ENCODE results near the gene ATP12A.

The ATP12A gene

DNA sequence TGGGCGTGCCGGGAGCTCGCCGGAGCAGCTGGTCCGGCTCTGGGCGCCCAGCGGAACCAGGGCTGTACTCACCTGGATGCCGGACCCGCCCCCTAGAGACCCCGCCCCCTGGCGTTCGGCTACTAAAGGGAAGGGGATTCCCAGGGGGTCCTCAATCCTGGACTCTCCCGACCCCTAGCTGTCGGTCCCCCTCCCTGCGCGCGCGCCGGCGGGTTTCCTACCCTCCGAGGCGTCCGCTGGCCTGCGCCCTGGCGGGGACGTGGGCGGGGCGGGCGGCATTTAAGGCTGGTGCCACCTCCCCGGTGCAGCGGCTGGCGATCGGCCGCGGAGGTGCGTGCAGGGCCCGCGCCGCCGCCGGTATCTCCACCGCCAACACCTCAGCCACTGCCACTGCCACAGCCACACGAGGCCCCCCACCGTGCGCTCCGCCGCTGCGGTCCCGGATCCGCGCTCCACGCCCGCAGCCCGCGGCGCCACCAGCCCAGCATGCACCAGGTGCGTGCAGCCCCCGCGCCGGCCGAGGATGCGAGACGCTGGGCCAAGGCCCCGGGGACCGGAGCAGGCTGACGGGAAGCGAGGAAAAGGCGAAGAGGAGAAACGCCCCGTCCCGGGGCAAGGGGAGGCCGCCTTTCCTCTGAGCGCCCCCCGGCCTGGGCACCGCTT lies at the start of gene ATP12A:
Gene ATP12A, plus strand, starts transcription at position 151 of the 663 bp plus-strand sequence. Its CDS starts 336 bp downstream, at position 487.
- DNase-seq = no peak

DNA sequence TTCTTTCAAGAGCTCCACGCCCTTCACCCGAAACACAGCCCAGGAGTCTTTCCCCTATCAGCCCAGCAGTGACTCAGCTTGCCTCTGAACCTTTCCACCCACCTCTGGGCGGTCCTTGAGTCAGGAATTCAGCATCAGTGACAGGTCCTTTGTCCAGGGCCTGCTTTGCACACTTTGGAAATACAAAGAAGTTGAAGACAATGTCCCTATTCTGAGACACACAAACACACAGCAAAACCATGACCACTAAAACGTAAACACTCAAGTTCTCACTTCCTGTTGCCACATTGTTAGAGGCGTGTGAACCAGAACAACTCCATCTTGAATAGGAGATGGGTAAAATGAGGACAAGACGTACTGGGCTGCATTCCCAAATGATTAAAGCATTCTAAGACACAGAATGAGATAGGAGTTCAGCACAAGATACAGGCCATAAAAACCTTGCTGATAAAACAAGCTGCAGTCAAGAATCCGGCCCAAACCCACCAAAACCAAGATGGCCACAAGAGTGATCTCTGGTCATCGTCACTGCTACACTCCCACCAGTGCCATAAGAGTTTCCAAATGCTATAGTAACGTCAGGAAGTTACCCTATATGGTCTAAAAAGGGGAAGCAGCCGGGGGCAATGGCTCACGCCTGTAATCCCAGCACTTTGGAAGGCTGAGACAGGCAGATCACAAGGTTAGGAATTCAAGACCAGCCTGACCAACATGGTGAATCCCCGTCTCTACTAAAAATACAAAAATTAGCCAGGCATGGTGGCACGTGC lies 49.2 kb upstream of the ATP12A start:
- peak; percentile 39 for DNase-seq

DNA sequence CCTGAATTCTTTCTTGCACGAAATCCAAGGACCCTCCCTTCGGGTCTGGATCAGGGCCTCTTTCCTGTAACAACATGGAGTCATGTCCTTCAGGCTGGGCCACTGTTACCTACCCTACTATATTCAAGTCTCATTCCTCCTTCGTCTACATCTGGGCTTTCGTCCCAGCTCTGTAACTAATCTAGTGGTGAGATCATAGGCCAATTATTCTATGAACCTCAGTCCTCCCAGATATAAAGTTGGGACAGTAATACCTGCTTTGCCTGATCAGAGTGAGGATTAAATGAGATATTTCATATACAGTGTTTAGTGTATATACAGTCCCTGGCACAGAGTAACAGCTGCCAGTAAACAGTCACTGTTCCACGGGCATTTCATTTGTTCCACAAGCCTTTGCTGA lies 48.3 kb upstream of the ATP12A start:
- no peak for DNase-seq

DNA sequence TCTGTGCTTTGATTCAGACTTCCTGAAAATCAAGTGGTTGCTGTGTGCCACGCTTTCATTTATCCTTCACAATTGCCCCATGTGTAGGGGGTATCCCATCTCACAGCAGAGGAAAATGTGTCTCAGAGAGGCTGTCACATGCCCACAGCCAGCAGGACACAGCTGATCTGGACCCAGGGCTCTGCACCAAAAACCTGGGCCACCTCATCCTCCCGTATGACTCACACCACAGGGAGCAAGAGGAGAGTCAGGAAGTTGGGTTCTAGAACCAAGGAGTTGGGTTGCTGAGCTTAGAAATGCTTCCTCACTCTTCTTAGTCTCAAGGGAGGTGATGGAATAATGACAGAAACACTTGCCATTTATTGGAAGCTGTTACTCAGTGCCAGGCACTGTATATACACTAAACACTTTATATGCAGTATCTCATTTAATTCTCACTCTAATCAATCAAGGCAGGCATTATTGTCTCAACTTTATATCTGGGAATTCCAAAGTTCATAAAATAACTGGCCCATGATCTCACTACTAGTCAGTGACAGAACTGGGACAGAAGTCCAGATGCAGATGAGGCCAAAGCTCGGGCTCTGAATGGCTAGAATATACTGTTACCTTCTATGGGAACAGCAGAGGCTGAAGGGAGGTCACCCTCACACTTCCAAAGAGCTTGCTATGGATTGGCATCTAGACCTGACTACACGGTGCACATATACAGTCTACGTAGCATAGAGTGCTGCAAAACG lies 47.7 kb upstream of the ATP12A start:
- peak; percentile 7 for DNase-seq

DNA sequence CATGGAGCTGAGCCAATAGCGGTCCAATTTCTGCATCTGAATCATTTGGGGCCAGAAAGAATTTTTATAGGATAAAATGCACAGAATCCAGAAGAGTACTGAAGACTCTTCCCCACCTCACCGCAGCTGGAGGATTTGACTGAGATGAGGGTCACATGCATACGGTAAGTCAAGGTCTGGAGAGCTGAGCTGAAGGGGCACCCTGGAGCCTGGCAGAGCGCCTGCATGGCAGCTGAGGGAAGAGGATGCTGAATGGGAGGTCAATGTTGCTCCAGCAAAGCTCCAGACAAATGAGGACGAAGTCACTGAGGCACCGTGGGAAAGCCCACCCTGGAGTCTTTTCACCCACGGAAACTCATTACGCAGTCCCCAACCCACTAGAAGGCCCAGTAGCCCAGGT lies 43.4 kb upstream of the ATP12A start:
- no peak for DNase-seq

DNA sequence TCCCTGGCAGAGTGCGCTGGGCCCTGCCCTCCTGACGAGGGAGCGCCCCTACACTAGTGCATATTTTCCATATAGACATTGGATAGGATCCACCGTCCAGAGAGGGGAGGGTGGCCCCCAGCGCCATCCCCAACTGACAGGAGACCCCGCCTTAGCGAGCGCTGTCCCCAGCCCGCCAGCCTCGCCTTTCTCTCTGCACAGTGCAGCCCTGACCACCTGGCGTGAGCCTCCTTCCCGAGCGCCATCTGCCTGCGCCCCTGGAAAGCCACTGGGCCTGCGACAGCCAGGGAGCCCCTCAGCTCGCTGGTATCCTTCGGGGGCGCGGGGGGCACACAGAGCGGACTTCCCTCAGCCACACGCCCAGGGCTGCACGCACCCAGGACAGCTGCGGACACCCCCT lies 42.1 kb upstream of the ATP12A start:
- DNase-seq = no peak

DNA sequence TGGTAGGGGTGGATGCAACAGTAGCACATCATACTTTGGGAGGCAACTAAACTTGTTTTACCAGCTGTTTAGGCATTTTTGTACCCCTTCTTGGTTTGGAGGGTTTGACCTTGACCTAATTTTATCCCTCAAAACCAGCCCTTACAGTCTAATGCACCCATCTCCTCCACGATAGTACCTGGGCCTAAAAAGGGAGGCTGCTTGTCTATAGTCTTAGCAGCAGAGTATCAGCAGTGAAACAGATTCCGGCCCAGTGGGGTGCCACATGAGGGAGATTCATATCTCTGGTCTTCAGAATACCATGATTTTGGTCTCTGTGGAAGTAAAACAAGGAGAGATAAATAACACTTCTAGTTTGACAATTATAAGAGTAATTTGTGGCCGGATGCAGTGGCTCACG lies 39.5 kb upstream of the ATP12A start:
- DNase-seq = no peak

DNA sequence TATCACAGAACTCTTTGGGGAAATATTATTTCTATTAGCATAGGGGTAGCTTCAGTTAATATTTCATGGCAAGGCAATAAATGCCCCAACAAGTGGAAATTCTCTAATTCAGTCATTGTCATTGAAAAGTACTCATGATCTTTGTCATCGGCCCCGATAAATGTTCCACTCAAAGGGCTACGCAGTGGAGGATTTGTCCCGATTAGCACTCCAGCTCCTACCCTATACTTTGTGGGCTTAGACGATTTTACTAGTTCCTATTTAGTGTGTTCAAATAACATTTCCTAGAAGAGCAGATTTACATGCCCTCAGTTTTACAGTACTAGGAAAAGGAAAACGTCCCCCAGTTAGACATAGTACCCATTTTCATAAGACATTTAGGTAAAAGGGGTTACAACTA lies 38.0 kb upstream of the ATP12A start:
- DNase-seq = no peak

DNA sequence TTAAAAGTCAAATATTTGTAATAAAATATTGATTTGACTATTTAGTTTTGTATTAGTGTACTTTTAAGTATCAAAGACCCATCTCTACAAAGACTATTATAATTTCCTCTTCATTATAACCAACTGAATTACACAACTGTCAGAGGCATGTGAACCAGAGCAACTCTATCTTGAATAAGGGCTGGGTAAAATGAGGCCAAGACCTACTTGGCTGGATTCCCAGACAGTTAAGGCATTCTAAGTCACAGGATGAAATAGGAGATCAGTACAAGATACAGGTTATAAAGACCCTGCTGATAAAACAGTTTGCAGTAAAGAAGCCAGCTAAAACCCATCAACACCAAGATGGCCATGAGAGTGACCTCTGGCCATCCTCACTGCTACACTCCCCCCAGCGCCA lies 36.2 kb upstream of the ATP12A start:
- no peak for DNase-seq

DNA sequence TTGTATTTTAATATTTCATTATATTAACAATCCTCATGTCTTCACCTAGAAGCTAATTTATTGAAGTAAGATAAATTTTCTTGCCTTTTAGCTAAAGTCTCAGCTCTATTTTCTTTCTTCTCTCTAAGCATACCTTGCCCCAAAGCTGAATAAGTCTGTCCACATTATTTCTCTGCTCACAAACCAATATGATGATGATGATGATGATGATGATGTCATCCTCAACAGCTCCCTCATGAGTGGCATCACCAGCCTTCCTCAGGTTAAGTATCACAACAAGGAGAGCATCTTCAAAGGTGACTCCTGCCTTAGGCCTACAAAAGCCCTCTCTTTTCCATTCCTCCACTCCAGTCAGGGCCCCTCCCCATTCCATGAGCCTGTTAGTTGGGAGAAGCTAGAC lies 31.9 kb upstream of the ATP12A start:
- no peak for DNase-seq

DNA sequence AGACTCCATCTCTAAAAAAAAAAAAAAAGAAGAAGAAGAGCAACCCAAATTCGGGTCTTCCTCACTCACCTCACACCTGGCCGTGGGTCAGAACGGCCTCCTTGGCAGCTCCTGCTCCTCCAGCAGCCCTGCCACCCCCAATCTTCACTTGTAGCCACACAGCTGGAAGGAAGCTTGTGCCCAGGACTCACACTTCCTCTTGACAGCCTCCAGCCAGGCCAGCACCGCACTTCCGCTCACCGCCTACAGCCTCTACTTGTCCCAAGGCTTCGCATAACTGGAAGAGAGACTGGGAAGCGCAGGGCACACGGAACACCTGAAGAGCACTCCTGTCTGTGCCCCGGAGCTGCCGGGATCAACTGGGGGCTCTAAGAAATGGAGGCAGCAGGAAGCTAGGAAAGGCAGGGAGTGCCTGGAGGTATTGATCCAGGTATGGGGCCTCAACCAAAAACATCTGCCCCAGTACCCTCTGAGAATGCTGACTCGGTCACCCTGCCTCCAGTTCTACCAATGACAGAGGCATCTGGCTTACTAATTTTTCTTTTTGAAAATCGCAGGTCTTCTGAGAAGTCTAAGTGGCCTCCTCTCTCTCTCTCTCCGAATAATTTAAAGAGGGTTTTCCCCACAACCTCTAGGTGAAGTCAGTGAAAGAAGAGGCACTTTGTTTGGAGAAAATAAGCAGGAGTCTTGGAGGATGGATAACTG lies 31.1 kb upstream of the ATP12A start:
- no peak for DNase-seq

DNA sequence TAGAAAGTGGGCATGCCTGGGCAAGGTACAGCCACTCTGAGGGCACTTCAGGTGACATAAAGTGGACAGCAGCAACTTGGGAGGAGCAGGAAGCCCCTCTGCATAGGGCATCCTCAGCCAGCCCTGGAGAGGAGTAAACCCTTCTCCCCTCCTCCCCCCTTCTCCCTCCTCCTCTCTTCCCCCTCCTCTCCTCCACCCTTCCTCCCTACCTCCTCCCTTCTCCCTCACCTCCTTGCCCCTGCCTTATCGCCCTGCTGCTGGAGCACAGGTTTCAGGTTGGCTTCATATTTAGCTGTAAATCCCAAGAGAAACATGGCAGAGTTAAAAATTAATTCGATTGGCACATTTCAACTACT lies 30.5 kb upstream of the ATP12A start:
- no peak for DNase-seq

DNA sequence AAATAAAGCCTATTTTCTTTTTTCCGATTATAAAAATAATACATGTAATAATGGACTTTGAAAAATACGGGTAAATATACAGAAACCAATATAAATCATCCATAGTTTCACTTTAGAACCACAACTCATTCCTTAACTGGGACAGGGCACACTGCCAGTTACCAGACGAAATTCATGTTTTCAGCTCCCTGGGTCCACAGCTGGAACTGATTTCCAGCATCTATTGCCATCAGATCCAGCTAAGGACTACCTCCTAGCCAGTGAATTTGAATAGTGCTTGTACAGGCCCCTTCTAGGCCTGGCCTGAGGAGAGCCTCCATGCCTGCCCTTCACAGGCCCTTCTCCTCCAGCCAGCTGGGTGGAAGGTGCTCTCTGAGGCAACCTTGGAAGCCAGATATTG lies 30.0 kb upstream of the ATP12A start:
- DNase-seq = no peak

DNA sequence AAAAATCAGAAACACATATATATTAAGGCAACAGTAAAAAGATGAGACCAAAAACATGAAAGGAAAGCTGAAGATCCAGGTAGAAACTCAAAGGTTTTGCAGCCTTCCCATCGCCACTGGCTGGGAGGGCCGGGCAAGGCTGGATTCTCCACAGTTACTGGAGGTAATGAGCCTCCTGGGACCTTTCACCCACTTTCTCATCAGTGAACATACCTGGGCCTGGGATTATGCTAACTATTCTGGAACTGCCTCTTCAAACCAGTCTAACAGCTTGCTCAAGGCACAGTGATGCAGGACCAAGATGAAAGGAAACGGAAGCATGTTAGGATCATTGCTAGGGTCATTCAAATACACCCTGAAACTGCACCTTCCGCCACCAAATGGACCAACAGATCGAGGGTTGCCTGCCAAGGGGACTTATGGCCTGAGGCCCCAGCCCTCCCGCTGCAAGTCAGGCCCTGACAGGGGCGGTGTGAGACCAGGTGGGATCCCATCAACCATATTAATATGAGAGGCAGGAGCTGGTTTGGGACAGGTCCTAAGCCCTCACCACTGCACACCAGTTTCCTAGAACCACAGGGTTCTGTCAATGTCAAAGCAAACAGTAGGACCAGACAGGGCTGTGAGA lies 28.4 kb upstream of the ATP12A start:
- DNase-seq = no peak

DNA sequence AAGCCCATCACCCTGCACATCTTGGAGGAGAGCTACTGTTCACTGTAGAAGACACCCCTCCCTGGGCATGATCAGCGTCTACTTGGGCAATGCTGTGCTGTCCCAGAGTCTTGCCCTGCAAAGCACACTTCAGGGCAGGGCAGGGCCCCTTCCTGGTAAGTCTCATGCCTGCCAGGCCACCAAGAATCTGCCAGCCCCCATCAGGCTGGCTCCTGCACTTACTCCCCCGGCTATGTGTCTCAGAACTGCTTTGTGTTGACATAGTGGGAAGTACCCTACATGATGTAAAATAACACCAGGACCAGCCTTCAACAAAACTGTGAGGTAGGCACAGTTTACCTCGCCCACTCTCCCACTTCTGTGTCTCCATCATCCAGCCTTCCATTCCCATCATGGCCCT lies 27.8 kb upstream of the ATP12A start:
- peak; percentile 18 for DNase-seq

DNA sequence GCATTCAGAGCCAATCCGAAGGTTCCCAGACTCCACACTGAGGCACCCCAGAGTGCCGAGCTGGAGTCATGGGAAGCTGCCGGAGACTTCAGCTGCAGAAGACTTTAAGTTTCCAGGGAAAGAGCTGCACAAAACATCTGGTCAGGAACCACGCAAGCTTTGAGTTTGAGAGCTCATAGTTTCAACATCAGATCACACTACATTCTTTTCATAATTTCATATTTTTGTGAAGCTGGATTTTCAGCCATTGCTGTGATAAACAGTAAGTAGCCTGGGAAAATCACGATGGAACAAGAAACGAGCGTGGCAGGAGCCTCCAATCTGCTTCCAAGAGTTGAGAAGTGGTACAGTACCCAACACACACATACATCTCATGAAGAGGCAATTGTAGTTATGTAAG lies 25.5 kb upstream of the ATP12A start:
- no peak for DNase-seq

DNA sequence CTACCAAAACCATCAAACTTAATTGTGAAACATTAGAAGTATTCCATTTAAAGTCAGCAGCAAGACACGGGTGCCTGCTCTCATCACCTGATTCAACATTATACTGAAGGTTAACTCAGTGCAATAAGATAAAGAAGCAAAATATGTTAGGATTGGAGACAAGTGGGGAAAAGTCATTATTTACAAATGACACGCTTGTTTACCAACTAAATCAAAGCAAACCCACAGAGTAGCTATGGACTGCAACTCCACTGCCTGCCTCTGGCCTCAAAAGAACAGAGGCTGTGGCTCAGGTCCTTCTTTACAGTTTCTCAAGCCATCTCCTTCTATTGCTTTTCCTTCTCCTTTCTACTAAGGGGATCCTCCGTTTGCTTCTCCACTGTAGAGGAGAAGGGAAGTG lies 21.0 kb upstream of the ATP12A start:
- DNase-seq = peak; percentile 7

DNA sequence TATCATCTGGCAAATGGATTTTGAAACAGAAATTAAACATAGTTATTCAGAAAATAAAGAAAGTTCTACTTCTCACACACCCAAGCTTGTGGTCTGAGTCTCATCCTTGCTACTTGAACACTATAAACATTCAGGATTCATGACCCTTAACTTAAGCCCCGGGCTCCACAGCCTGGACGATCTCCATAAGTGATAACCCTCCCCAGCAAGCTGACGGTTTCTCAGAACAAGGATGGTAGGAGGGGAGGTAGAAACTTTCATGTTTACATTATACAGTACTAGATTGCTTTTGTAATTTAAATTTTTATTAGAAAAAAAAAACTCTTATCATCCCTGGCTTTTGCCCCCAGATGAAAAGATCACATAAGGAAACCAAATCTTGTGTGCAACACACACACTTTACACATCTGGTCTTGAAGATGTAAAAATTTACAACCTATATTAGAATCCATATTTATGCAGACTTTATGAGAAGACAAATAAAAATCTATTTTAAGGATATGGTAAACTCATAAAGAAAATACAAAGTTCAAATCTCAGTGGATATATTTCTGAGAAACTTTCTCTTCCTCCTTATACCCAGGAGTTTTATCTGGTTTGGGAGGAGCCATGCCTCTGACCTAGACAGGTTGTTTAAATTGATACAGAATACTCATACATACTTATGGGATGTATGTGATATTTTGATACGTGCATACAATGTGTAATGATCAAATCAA lies 20.0 kb upstream of the ATP12A start:
- no peak for DNase-seq

DNA sequence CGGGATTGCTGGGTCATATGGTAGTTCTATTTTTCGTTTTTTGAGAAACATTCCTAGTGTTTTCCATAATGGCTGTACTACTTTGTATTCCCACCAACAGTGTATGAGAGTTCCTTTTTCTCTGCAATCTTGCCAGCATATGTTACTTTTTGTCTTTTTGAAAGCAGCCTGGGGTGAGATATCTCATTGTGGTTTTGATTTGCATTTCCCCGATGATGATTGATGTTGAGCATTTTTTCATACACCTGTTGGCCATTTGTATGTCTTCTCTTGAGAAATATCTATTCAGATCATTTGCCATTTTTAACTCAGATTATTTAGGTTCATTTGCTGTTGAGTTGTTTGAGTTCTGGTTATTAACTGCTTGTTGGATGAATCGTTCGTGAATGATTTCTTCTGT lies 18.5 kb upstream of the ATP12A start:
- DNase-seq = no peak

DNA sequence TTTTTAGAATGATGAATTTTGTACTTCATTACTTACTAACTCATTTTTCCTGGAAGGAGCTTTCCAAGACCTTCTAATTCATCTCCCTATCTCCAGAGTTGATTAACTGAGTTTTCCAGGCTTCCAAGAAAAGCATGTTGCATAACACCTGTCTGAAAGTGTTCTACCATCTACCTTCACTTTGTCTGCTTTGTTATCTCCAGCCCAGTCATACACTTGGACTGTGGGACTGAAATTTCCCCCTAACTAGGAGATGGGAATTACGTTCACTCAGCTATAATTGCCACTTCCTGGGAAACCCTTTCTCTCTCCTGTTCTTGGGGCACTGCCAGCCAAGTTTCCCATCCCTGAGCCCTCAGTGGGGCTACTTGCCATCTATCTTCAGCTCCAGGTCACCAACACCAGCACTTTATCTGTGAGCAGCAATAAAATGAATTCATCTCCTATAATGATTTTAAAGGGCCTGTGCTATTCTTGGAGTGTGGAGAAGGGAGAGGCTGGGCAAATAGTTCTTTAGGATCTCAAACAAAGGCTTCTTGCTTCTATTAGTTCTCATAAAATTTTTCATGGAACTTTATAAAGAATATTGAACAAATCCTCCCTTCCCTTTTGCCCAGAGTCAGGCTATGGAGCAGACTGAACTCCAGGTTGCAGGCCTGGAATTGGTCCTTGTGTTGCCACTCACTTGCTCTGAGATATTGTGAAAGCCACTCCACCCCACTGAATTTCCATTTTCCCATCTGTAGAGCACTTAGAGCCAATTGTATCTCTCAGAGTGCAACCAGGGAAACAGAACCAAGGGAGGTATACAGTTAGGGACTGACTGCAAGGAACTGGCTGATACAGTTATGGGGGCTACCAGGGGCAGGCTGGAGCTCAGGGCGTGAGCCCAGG lies 17.8 kb upstream of the ATP12A start:
- DNase-seq = no peak

DNA sequence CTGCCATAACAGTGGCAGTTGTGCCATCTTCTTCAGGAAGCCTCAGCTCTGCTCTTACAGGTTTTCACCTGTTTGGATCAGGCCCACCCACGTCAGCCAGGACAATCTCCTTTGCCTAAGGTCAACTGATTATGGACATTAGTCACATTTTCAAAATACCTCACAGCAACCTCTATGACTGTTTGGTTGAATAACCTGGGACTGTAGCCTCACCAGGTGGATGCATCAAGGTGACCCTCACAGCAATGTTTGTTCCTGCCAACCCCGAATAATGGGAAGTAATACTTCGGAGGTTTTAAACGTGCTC lies 17.2 kb upstream of the ATP12A start:
- DNase-seq = no peak
